Aorta (tissue), 5 donors: Measurements from ENCODE around the gene CDC42EP5. TPM values are rescaled to one million over a fixed set of nuclear protein-coding genes. Genes with fewer than 3 reads are reported as not detected.

Source experiments
- ATAC-seq: fragments of 200-7000 bp; cut with Tn5 transposase; one replicate; pipeline ENCODE4 v1.9.1; 2022; ENCODE audit warnings: moderate library complexity; ENCODE audit not compliant: low FRiP score
- DNase-seq, 2 donors: peaks; one replicate each; pipeline ENCODE4 v3.0.0-alpha.2; 2020
- H3K27ac ChIP-seq, 2 donors: one replicate each; pipeline ENCODE4 v1.5.1; 2013; ENCODE audit warnings: low read length in 2 of 2, mild to moderate bottlenecking in 2 of 2, moderate library complexity in 2 of 2, control low read depth in 1 of 2, inconsistent platforms in 1 of 2, low read depth in 1 of 2
- H3K27me3 ChIP-seq, 2 donors: one replicate each; pipeline ENCODE4 v1.6.1; 2013; ENCODE audit warnings: control low read depth in 1 of 2, low read length in 1 of 2, mild to moderate bottlenecking in 1 of 2, moderate library complexity in 1 of 2; ENCODE audit not compliant: insufficient read depth in 2 of 2, control insufficient read depth in 1 of 2
- H3K36me3 ChIP-seq, 2 donors: one replicate each; pipeline ENCODE4 v1.6.1; 2013; ENCODE audit warnings: control low read depth in 1 of 2, low read length in 1 of 2, mild to moderate bottlenecking in 1 of 2; ENCODE audit not compliant: insufficient read depth in 2 of 2, control insufficient read depth in 1 of 2
- H3K4me1 ChIP-seq, 2 donors: one replicate each; pipeline ENCODE4 v1.6.1; 2013; ENCODE audit warnings: low read length in 2 of 2, control low read depth in 1 of 2, mild to moderate bottlenecking in 1 of 2, moderate library complexity in 1 of 2; ENCODE audit not compliant: insufficient read depth in 2 of 2, control insufficient read depth in 1 of 2
- H3K4me3 ChIP-seq, 2 donors: one replicate each; pipeline ENCODE4 v1.5.1; 2013; ENCODE audit warnings: low read length in 2 of 2, control low read depth in 1 of 2, mild to moderate bottlenecking in 1 of 2
- H3K9me3 ChIP-seq: one replicate; pipeline ENCODE4 v1.6.1; 2013; ENCODE audit warnings: mild to moderate bottlenecking, low read length; ENCODE audit not compliant: control insufficient read depth
- WGBS, 2 donors: extraction: QIAGEN DNeasy Blood & Tissue Kit; methylation state at CpG; one replicate each; pipeline ENCODE4 v1.1.7; 2013; 5-methylcytosine and 5-hydroxymethylcytosine counted together
- intact Hi-C, 2 donors: fragments of 100-400 bp; cut with DNase I; formaldehyde crosslinking; loops; one replicate each; pipeline versions ENCODE4 v1.14.2 to v1.15.0; 2022
- polyA plus RNA-seq, 2 donors: library from polyadenylated mRNA; stranded (reverse); fragments of 200-250 nt; gene quantifications; one replicate each; pipeline ENCODE4 v1.2.3, GENCODE V29; 2013
- total RNA-seq, 2 donors: library from RNA; stranded (reverse); fragmentation: NEBNext Ultra II Directional; extraction: Animal tissue kit (Norgen Biotek cat#: 25700); gene quantifications; one replicate each; pipeline ENCODE4 v1.2.1, GENCODE V29; 2021
- donor health status: healthy with polysubstance abuse.
- donor health status: Bipolar disorder and iron deficiency.
- donor health status: DM: no; HTN: no; CAD: no.
- donor health status: DM: no; HTN: no; CAD: no.
- donor health status: DM: yes; HTN: yes; CAD: no.

CDC42EP5 gene
- total and polyA plus RNA-seq, 4 donors, result 40.4 to 55.2 (median 48.9) TPM

DNA sequence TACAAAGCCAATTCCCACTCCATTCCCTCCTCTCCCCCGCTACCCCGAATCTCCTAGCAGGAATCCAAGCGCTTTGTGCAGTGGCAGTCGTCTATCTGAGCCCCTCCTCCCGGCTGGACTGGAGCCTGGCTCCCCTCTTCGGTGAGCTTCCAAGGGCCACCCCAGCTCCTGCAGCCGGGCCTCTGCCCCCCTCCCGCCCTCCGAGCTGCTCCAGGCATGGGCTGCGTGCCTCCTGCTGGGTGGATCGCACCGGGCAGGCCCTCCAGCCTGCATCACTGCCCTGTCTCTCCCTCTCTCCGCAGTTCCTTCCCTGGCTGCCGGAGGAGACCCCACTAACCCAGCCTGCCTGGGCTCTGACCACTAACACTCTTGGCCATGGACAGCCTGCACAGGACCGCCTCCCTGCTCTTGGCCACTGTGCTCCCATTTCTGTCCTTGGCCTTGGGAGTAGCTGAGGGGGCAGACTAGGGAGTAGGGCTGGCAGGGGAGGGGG, 37.0 kb downstream of the CDC42EP5 start:
- no peaks in the 10 kb centered on the region for H3K27me3 ChIP-seq
- no peak for ATAC-seq
- no peak overlapping the region for H3K4me3 ChIP-seq
- intact Hi-C loops, result loop anchor here in 1 of 2 donors (5.0 kb wide), 1 partner anchor 41 kb away; no protein-coding TSS in a partner anchor
- 30 to 35% methylated on average over 10 to 15 of the region's 15 CpGs for WGBS, 2 donors
- peak in 1 of 2 donors; percentile 35 for DNase-seq
- H3K36me3 ChIP-seq, result no peaks in the 10 kb centered on the region
- no peaks in the 10 kb centered on the region for H3K9me3 ChIP-seq
- H3K27ac ChIP-seq, result no peak overlapping the region
- H3K4me1 ChIP-seq, result no peaks in the 10 kb centered on the region

DNA sequence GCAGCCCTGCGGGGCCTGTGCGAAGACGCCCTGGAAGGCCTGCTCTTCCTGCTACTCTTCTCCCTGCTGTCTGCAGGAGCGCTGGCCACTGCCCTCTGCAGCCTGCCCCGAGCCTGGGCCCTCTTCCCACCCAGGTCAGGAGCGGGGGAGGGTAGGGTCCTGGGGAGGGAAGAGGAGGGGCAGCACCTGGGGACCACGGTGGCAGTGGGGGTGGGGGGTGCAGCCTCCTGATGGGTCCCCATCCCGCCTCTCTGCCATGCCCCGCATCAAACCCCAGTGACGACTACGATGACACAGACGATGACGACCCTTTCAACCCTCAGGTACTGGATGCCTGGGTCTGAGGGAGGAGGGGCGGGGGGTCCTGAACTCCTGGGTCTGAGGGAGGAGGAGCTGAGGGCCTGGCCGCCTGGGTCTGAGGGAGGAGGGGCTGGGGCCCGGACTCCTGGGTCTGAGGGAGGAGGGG, 37.5 kb downstream of the CDC42EP5 start:
- no peaks in the 10 kb centered on the region for H3K27me3 ChIP-seq
- no peaks in the 10 kb centered on the region for H3K4me1 ChIP-seq
- H3K36me3 ChIP-seq, result no peaks in the 10 kb centered on the region
- H3K4me3 ChIP-seq, result no peak overlapping the region
- H3K27ac ChIP-seq, result no peak overlapping the region
- 29 to 38% methylated on average over 14 to 16 of the region's 16 CpGs for WGBS, 2 donors
- DNase-seq (peak in 1 of 2 donors; percentile 52), ATAC-seq (peak; percentile 24)
- H3K9me3 ChIP-seq, result no peaks in the 10 kb centered on the region
- intact Hi-C loops, result loop anchor here in 1 of 2 donors (5.0 kb wide), 1 partner anchor 42 kb away; no protein-coding TSS in a partner anchor

DNA sequence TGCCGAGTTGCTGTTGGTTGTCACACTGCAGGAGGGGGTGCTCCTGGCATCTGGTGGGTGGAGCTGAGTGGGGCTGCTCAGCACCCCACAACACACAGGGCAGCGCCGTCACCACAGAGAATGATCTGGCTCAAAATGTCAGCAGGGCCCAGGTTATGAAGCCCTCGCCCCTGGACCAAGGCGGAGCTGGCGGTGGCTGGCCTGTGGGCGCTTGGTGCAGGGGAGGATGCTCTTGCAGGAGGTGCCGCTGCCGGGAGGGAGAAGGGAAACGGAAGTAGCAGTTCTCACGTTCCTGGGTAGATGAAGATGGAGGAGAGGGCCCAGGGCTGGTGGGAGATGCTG, 38.3 kb downstream of the CDC42EP5 start:
- intact Hi-C loops, result loop anchor here in 1 of 2 donors (5.0 kb wide), 1 partner anchor 42 kb away; no protein-coding TSS in a partner anchor
- no peaks in the 10 kb centered on the region for H3K4me1 ChIP-seq

DNA sequence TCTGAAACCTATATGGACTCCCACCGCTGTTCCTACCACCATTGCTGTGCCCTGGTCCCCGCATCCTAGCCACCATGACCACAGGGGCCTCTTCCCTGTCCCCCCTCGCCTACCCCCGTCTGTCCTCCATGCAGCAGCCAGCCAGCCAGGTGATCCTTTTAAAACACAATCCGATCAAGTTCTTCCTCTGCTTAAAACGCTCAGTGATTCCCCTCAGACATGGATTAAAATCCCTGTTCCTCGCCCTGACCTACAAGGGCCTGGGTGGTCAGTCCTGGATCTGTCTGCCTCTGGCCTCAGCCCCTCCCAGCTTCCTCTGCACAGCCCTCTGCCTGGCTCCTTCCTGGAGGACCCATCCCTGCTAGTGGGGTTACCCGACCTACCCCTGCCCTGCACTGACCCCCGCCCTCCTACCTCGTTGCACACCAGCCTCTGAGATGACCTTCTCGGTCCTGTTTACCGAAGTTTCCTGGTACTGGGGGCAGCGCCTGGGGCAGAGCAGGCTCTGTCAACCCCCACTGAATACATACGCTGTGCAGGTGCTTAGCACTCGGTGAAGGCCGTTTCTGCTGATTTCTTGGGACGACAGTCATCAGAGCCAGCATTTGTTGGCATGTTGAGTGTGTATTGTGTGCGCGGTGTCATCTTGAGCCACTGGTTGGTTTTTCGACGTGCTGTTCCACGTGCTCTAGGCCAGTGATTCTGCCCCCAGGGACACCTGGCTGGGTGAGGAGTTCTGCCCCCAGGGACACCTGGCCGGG, 38.8 kb downstream of the CDC42EP5 start:
- no peaks in the 10 kb centered on the region for H3K36me3 ChIP-seq
- no peaks in the 10 kb centered on the region for H3K9me3 ChIP-seq
- no peaks in the 10 kb centered on the region for H3K4me1 ChIP-seq
- 53 to 64% methylated on average over 23 of the region's 23 CpGs for WGBS, 2 donors
- no peaks in the 10 kb centered on the region for H3K27me3 ChIP-seq
- intact Hi-C loops, result no loop called here
- no peak overlapping the region for H3K4me3 ChIP-seq
- no peak for ATAC-seq
- DNase-seq, result peak in 1 of 2 donors; percentile 50
- no peak overlapping the region for H3K27ac ChIP-seq

More for the DNA sequence above, 38.3 kb downstream of the CDC42EP5 start:
- Histone ChIP-seq H3K27me3 (no peaks in the 10 kb centered on the region), H3K27ac (no peak overlapping the region), H3K4me3 (no peak overlapping the region), H3K36me3 (no peaks in the 10 kb centered on the region), H3K9me3 (no peaks in the 10 kb centered on the region)
- 48% methylated on average over 9 to 11 of the region's 11 CpGs for WGBS, 2 donors
- no peak for ATAC-seq
- DNase-seq, result no peak

DNA sequence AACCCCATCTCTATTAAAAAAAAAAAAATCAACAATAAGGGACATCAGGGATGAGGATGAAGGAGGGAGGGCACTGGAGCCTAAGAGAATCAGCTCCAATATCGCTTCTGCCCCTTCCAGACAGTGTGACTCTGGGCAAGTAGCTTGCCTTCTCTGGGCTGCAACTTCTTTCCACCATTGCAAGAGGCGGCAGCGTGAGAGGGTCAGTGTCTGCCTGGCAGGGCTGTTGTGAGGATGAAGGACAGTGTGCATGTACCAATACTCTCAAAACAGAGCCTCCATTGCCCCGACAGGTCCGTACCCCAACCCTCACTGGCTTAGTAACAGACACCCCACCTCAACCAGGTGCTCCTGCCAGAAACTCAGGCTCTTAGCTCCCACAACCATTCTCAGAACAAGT, 39.4 kb downstream of the CDC42EP5 start:
- DNase-seq, result no peak
- no peaks in the 10 kb centered on the region for H3K27me3 ChIP-seq
- no peak for ATAC-seq
- intact Hi-C loops, result no loop called here
- H3K36me3 ChIP-seq, result no peaks in the 10 kb centered on the region
- H3K9me3 ChIP-seq, result no peaks in the 10 kb centered on the region
- H3K27ac ChIP-seq, result no peak overlapping the region
- 86 to 92% methylated on average over 5 of the region's 5 CpGs for WGBS, 2 donors
- no peaks in the 10 kb centered on the region for H3K4me1 ChIP-seq
- H3K4me3 ChIP-seq, result no peak overlapping the region

DNA sequence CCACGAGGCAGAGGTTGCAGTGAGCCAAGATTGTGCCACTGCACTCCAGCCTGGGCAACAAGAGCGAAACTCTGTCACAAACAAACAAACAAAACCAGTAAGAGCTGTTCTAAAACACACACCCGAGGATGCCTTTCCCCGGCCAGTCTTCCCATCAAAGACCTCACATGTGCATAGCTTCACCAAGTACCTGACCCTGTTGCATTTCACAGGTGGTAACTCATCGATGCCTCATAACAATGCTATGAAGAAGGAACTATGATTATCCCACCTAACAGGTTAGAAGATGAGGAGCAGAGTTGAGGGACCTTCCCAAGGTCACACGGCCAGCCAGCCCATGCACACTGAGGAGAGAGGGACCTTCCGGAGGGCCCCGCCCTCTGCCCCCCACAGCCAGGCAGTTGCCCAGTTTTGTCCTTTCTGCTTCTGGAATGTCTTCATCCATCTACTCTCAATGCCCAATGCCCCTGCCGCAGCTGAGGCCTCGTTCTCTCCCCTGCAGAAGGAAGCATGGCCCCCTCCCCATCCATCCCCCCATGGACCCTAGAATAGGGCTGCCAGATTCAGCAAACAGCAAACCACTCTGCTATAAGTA, 40.9 kb downstream of the CDC42EP5 start:
- no peak overlapping the region for H3K4me3 ChIP-seq
- H3K27me3 ChIP-seq, result no peaks in the 10 kb centered on the region
- intact Hi-C loops, result no loop called here
- no peaks in the 10 kb centered on the region for H3K4me1 ChIP-seq
- no peaks in the 10 kb centered on the region for H3K36me3 ChIP-seq
- no peak overlapping the region for H3K27ac ChIP-seq
- ATAC-seq (no peak), DNase-seq (no peak)
- no peaks in the 10 kb centered on the region for H3K9me3 ChIP-seq
- 70 to 74% methylated on average over 10 of the region's 10 CpGs for WGBS, 2 donors

DNA sequence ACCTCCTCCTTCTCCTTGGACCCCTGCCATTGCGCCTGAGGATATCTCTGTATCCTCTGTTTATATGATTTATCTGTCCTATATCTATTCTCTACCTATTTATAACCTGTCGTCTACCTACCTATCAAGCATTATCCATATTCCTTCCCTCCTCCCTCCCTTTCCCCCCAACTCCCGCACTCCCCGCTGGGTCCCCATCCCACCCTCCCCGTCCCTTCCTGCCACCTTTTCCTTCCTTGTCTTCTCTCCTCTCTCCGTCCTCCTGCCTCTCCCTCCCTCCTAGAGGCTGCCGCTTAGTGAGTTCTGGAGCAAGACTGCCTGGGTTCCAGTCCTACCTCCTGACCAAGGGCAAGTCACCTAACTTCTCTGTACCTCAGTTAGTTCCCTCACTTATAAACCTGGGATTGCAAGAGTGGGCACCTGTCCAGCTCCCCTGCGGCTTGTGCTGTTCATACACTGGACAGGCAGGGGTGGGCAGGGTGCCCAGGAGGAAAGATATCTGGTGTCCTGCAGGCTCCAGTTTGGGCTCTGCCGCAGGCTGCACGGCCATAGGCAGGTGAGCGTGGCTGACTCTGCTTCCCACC, 41.7 kb downstream of the CDC42EP5 start:
- Histone ChIP-seq H3K36me3 (no peaks in the 10 kb centered on the region), H3K27me3 (no peaks in the 10 kb centered on the region), H3K4me1 (no peaks in the 10 kb centered on the region), H3K27ac (no peak overlapping the region), H3K9me3 (no peaks in the 10 kb centered on the region), H3K4me3 (no peak overlapping the region)
- intact Hi-C loops, result no loop called here
- no peak for ATAC-seq
- DNase-seq, result no peak
- 36 to 44% methylated on average over 11 of the region's 11 CpGs for WGBS, 2 donors

DNA sequence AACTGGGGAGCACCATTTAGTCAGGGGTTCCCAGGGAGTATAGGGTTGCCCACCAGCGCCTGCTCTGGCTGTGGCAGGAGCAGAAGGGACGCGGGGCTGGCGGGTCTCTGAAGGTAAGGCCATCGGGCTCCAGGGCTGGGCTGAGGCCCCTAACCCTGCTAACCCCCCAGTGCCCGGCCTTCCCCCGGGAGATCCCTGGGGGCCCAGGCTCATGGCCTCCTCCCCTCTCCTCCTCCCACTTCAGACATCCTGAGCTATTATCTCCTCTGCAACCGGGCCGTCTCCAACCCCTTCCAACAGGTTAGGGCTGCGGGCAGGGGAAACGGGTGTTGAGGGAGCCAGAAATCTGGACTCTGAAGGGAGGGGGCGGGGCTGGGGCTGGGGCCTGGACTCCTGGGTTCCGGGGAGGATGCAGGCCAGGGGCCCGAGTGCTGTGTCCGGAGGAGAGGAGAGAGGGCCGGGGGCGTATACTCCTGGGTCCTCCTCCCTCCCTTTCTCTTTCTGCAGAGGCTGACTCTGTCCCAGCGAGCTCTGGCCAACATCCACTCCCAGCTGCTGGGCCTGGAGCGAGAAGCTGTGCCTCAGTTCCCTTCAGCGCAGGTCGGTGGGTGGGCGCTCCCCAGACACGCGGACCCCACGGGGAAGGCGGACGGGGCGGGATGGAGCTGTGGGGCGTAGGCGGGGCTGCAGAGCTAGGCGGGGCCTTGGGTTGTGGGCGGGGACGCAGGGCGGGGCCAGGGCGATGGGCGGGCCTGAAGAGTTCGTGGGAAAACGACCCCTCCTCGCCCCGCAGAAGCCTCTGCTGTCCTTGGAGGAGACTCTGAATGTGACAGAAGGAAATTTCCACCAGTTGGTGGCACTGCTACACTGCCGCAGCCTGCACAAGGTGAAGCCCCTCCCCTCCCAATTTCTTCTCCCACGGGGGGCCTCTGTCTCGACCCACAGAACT, 42.5 kb downstream of the CDC42EP5 start:
- WGBS, 2 donors, result 7 to 8% methylated on average over 41 to 43 of the region's 43 CpGs
- H3K27ac ChIP-seq, result no peak overlapping the region
- H3K4me3 ChIP-seq, result no peak overlapping the region
- no peaks in the 10 kb centered on the region for H3K36me3 ChIP-seq
- ATAC-seq, result peak; percentile 49
- intact Hi-C loops, result no loop called here
- H3K4me1 ChIP-seq, result no peaks in the 10 kb centered on the region
- DNase-seq, result peak in 1 of 2 donors; percentile 68
- no peaks in the 10 kb centered on the region for H3K27me3 ChIP-seq
- no peaks in the 10 kb centered on the region for H3K9me3 ChIP-seq
